Cortex of kidney (tissue), 1 donor: ENCODE measurements around the gene HSD17B11.
"Not testable (repeated sequence)": the region's sequence is repeated elsewhere in the genome, so short reads cannot be mapped to it uniquely, and the experiment has no call there.

Experiments used
- DNase-seq: peaks from one replicate; lab custom pipeline; 2025; lab: John Stamatoyannopoulos, UW

The HSD17B11 gene, protein sequence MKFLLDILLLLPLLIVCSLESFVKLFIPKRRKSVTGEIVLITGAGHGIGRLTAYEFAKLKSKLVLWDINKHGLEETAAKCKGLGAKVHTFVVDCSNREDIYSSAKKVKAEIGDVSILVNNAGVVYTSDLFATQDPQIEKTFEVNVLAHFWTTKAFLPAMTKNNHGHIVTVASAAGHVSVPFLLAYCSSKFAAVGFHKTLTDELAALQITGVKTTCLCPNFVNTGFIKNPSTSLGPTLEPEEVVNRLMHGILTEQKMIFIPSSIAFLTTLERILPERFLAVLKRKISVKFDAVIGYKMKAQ

DNA sequence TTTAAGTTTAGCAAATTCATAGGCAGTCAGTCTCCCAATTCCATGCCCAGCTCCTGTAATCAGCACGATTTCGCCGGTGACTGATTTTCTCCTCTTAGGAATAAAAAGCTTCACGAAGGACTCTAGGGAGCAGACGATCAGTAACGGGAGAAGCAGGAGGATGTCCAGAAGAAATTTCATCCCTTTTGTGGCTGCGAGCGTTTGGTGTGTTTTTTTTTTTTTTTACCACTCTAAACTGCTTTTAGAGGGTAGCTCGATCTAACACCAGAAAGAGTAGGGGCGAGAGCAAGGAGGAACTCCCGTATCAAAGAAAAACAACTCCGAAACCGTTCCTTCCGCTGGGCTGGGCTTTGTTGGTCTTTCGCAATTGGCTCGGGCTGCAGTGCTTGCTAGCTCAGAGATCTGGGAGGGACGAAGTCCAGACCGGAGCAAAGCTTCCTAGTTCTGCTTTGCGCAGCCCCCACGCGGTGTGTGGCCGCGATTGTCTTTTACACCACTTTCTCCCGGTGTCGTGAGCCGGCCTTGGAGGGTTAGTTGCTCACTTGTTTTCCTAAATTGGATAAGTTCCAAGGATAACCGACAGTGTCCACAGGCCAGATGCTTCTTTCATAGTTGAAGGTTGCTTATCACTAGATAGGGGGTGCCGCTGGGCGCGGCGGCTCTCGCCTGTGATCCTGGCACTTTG, at the start of gene HSD17B11:
TSS of gene HSD17B11 (minus strand) at position 298 of the 685 bp plus-strand sequence. CDS start at position 180, 118 bp downstream.
- DNase-seq: no peak

DNA sequence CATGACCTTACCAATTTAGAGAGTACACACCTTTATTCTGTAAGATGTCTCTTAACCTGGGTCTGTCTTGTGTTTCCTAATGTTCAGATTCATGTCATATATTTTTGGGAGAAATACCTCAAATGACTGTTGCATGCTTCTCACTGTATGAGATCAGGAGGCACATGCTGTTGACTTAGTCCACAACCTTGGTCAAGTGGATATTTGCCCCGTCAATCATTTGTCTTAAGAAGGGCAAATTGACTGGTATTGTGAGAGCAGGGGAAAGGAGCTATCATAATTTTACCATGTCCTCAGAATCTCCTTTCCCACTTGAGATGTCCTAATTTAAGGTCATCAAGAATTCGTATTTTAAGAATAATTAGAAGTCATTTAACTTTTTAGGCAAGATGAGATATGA, 42.4 kb upstream of the HSD17B11 start:
- no peak for DNase-seq

DNA sequence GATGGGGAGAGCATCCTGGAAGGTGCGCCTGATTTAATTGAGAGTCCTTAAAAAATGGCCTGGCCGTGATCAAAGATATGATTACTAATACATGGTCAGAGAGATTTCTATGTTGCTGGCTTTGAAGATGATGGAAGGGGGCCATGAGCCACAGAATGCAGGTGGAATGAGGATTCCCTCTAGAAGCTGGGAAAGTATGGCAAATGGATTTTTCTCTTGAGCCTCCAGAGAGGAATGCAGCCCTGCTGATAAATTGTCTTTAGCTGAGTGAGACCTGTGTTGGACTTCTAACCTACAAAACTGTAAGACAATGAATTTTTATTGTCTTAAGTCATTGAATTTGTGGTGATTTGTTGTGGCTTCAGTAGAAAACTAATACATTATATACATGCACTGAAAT, 39.0 kb upstream of the HSD17B11 start:
- DNase-seq: no peak

DNA sequence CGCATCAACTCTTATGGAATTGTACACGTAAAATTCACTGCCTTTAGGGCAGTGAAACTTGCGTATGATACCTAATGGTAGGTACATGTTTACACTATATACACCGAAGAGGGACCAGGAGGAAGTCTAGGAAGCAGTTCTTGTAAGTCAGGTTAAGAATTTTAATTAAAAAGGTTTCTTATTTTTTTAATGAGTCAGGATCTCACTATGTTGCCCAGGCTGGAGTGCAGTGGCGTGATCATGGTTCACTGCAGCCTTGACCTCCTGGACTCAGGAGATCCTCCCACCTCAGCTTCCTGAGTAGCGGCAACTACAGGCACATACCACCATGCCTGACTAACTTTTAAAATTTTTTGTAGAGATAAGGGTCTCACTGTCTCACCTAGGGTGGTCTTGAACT, 38.0 kb upstream of the HSD17B11 start:
- no peak for DNase-seq

DNA sequence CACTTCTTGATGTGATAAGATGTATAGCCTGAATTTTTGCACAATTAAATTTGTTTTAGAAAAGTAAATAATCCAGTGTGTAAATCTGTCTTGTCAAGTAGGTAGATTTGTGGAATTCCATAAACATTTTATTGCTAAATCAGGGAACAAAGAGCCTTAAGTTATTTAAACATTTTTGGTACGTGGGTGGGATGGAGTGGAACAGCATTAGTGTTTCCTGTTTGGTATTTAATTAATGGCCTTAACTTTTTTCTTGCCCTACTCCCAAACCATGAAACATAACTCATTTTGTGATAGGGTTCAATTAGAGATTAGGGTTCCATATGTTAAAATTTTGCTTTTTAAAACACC, 36.5 kb upstream of the HSD17B11 start:
- DNase-seq: no peak

DNA sequence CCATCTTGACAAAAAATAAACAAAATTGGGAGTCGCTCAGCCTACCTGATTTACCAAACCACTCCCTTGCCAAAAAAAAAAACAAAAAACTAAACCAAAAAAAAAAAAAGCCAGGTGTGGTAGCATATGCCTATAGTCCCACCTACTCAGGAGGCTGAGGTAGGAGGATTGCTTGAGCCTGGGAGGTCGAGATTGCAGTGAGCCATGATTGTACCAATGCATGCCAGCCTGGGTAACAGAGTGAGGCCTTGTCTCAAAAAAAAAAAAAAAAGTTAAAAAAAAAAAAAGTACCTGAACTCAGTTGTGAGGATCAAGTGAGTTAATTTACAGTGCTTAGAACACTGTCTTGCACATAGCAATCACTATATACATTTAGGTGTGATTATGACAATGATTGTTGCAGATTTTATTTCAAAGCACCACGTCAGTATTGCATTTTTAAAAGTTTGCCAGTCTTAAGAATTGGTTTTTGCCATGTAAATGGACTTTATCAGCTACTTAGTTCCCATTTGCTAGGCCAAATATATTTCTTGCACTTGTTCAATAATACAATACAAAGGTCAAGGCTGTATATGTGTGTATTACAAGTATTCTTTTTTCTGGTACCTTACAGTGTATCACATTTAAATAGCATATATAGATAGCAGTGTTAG, 36.0 kb upstream of the HSD17B11 start:
- no peak for DNase-seq

DNA sequence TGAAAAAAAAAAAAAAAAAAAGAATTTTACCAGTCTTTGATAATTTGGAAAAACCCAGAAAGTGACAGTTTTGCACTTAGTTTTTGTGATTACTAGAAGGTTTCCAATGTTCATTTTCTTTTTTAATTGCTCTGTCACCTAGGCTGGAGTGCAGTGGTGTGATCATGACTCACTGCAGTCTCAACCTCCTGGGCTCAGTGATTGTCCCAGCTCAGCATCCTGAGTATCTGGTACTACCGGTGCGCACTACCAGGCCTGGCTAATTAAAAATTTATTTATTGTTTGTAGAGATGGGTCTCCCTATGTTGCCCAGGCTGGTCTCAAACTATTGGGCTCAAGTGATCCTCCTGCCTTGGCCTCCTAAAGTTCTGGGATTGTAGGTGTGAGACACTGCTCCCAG, 34.7 kb upstream of the HSD17B11 start:
- DNase-seq: no peak

DNA sequence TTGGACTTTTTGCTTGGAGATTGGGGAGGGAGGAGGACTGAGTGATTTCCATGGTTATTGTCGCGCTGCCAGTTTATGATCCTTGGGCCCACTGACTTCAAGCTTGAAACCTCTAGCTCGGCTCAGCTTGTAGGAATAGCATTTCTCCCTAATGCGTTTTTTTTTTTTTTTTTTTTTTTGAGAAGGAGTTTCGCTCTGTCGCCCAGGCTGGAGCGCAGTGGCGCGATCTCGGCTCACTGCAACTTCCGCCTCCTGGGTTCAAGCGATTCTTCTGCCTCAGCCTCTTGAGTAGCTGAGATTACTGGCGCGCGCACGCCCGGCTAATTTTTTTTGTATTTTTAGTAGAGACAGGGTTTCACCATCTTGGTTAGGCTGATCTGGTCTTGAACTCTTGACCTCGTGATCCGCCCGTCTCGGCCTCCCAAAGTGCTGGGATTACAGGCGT, 33.1 kb upstream of the HSD17B11 start:
- DNase-seq: not testable (repeated sequence)

DNA sequence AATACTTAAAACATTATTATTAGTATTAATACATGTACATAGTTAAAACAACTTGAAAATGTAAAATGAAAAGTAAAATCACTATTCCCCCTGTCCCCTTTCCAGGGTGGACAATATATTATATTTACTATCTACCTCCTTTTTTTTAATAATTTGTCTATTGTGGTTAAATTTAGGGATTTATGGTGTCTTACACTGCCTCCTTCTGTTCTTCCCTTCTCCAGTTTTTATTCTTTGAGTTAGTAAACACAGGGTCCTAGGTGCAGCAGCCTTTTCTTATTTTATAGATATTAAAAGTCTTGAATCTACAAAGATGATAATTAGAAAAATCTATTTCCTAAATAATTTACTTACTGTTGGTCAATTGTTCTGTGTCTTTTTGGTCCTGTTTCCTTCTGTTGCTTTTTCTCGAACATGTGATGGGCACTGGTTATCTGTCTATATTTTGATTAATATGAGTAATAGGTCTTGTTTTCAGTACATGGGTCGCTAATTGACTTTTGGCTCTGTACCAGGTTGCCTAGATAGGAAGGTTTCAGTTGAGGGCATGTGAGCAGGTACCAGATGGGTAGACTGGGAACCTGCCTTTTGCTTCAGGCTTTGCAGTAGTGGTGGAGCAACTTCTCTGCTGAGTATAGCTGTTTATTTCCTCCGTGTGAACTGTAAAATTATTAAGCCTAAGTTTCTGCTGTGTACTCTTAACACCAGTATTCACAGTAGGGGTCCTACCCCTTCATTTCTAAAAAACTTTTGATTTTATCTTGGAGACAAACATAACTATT, 32.5 kb upstream of the HSD17B11 start:
- DNase-seq: no peak

DNA sequence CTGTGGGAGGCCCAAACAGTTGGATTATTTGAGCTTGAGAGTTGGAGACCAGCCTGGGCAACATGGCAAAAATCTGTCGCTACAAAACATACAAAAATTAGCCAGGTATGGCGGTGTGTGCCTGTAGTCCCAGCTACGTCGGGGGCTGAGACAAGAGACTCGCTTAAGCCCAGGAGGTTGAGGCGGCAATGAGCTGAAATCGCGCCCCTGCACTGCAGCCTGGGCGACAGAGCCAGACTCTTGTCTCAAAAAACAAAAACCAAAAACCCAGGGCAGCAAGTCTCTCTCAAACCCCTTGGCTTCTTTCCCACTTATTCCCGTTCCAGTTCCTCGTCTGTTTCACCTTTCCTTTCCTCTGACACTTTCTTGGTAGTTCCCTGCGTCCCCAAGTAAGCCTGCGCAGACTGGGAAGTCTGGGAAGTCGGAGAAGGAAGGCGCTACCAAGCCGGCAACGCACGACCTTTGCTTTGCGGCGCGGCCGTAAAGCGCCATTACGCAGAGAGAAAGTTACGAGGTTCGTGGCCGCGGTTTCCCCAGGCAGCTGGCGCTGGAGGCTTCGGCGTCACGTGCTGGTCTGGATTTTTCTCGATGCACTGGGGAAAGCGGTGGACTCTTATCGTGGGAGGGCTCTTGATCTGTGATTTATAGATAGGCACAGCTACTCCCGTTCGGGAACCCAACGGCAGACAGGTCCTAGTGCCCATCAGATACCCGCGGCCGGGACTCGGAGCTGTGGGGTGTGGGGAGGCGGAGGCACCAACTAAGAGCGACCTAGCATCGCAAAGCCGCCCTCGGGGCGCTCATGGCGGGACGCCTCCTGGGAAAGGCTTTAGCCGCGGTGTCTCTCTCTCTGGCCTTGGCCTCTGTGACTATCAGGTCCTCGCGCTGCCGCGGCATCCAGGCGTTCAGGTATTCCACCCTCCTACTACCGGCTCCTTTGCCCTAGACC, 31.4 kb upstream of the HSD17B11 start, which contains the start of gene NUDT9:
TSS of gene NUDT9 (plus strand) at position 470 of the 949 bp plus-strand sequence. CDS start at position 803, 333 bp downstream.
- peak; percentile 30 for DNase-seq

DNA sequence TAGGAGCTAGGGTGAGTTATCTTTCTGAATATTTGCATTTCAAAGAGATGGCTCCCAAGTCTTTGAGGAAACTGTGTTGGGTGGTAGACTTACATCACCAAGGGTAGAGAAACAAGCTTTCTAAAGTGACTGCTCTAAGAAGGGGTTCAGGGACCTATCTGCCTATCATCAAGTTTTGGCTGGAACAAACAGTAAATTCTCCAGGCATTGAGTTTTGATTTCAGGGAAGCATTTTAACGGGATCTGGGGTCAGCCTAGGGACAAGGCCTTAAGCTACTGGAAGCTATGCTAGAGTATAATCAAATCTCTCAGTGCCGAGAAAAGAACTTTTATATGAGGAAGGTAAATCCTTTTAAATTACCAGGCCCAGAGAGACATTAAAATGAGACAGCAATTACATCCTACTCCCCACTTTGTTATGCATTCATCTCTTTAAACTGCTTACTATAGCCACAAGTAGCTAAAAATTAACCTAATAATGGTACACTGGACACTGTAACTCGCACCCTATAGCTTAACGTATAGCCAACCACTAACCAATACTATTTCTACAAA, 29.4 kb upstream of the HSD17B11 start:
- DNase-seq: no peak

DNA sequence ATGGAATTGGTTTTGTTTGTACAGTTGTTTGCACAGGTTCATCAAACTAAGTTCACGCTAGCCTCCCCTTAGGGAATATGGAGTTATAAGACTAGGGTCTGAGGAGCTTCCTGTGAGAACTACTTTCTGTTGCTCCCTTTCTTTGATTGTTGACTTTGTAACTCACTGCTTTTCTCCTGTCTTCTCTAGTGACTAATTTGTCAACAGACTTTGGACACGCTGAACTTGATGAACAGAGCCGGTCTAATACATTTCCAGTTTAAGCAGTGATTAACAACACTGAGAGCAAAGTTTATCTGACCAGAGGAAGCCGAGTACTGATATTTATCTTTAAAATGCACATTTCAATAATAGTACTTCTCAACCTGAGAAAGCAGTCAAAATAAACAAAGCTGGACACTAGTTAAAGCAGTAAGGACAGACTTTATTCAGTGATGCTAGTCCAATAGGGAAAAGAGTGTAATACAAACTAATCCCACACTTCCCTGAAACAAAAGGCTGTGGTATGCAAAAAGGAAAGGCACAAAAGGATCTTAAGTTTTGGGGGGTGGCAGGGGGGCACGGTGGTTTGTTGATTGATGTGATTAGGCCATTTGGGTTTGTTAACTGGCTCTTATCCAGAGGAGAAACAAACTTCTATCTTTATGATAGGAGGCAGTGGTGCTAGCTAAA, 28.7 kb upstream of the HSD17B11 start:
- no peak for DNase-seq

DNA sequence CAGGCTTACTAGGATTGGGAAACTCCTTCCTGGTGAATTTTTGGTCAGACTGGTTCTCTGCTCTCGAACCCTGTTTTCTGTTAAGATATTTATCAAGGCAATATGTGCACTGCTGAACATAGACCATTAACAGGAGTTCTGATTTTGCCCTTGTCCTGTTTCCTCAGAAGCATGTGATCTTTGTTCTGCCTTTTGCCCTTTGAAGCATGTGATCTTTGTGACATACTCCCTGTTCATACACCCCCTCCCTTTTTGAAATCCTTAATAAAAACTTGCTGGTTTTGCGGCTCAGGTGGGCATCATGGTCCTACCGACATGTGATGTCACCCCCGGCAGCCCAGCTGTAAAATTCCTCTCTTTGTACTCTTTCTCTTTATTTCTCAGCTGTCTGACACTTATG, 27.4 kb upstream of the HSD17B11 start:
- not testable (repeated sequence) for DNase-seq

DNA sequence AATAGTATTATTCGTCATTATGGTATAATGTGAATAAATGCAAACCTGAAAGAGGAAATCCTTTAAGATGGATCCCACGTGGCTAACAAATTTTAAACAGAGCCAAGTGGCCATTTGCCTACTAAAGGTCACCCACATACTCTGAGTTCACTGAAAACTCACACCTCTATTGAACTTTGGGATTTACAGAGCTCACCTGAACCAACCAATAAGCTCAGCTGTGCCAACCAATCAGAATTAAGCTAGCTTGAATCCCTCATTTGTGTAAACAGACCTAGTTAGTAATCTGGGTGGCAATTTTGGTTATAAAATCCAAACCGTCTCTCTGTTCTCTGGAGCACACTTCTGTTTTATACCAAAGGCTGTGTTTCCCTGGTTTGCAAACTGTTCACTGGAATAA, 26.0 kb upstream of the HSD17B11 start:
- no peak for DNase-seq

DNA sequence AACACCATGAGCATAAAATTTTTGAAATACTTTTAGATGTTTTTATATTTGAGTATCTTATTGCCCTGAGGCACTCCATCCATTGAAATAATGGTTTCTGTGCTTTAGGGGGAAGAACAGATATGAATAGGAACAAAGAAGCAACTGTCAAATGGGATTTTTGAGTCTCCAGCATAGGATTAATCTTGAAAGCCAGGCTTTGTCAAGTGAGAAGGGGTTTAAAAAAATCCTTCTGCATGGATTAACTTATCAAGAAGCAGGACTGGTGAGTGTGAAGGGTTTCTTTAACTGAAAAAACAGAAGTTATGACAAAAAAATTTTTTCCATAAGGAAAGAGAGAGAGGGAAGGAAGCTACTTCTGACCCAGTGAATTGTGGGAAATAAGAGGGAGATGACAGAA, 23.8 kb upstream of the HSD17B11 start:
- DNase-seq: no peak

DNA sequence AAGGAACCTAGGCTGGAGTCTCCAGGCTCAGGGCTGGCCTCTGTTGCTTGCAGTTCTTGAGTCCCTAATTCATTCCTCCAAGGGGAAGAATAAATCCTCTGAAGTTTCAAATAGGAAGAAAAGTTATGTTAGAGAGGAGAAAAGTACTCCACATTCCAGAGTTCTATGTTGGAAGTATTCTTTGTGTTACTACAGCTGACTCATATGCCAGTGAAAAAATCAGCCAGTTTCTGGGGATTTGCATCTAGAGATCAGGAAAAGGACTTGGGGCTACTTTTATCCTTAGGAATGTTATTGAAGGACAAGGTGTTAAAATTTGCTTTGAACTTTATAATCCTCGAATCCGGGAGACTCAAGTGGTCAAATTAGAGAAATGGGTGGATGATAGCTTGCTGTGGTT, 19.7 kb upstream of the HSD17B11 start:
- no peak for DNase-seq

DNA sequence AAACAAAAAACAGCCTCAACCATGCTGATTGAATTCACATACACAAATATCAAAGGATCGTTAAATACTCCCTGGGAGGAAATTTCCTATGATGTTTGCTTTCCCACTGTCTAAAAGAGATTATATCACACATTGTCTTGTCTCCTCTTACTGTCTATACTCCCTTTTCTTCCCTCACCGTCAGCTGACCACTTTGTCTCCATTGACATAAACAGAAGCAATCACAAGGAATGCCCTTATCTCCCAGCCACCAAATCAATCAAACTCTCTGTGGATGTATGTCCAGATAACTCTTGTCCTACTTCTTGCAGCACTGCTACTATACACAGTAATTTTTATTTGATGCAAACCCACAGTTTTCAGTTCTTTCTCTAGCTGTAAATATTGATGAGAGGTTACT, 19.2 kb upstream of the HSD17B11 start:
- no peak for DNase-seq

DNA sequence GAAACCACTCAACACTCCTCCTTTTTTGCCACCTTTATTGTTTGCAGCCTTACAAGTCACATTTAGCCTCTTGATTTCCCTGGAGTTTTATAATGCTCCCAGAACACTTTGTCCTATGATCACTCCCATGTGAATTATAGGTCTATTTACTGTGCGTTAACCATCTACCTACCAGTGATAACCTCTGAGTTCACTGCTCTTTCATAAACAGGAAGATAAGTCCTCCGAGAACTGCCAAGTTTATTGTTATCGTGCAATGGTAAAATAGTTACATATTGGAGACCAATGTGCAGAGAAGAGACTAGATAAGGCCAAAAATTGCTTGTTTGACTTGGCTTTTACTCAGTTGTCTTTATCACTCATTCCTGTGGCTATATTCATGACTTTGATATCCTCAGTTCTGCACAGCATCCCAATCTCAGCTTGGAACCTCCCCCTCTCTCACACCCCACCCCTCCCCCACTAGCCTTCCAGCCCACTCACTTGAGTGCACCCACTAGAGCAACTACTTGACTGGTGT, 18.5 kb upstream of the HSD17B11 start:
- no peak for DNase-seq

DNA sequence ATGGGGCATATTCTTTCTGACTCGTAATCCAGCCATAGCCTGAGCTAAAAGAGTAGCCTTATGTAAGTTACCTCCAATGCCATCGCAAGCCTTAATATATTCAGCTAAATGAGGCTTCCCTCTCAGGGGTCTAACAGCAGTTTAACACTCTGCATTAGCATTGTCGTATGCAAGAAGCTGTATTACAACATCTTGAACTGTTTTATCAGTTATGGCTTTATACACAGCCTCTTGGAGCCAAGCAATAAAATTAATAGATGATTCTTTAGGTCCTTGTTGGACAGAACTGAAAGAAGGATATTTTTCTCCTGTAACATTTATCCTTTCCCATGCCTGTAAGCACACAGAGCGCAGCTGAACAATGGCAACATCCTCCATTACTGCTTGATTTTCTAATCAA, 15.9 kb upstream of the HSD17B11 start:
- DNase-seq: not testable (repeated sequence)

DNA sequence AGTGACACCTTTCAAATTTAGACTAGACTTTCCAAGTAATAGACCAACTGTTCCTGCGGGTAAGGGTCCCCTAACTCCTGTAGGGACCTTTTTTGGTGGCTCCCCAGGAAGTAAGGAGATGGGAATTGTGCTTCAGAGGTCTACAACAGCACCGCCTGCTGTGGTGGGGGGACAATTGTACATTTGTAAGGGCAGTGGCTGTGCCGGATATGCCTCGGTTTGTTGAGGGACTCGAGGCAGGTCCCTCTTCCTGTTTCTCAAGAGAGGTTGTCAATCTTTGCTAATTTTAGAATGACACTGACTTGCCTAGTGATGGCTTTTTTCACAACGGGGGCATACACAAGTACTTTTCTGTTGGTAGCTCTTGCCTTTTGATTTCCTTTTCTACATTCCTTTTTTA, 15.5 kb upstream of the HSD17B11 start:
- no peak for DNase-seq
